Fibroblast of lung (primary cell): ENCODE data around the gene CDH6. TPM values are rescaled to one million over a fixed set of nuclear protein-coding genes. Genes with fewer than 3 reads are reported as not detected.
A peak's percentile ranks its signal among the peaks of the same experiment; 100 is the strongest.

Experiments
- DNase-seq, 2 donors: peaks; one replicate each; pipeline versions ENCODE4 v3.0.0 to v3.0.0-alpha.2; 2010; ENCODE audit warnings: low read depth in 2 of 2
- H2AFZ ChIP-seq: 2 replicates; pipeline ENCODE4 v1.5.1; 2012; ENCODE audit warnings: low read length, control low read depth, inconsistent platforms
- H3K27ac ChIP-seq: 2 replicates; pipeline ENCODE4 v1.5.1; 2011; ENCODE audit warnings: low read length, control low read depth; ENCODE audit not compliant: insufficient read depth
- H3K27me3 ChIP-seq: 2 replicates; pipeline ENCODE4 v1.5.1; 2011; ENCODE audit warnings: mild to moderate bottlenecking, low read length; ENCODE audit not compliant: control insufficient read depth, insufficient read depth
- H3K36me3 ChIP-seq: 2 replicates; pipeline ENCODE4 v1.5.1; 2011; ENCODE audit warnings: low read length; ENCODE audit not compliant: control insufficient read depth, insufficient read depth
- H3K4me1 ChIP-seq: 2 replicates; pipeline ENCODE4 v1.5.1; 2011; ENCODE audit warnings: low read length; ENCODE audit not compliant: control insufficient read depth, insufficient read depth; ENCODE audit errors: extremely low read depth
- H3K4me2 ChIP-seq: 2 replicates; pipeline ENCODE4 v1.5.1; 2011; ENCODE audit warnings: low read length, control low read depth; ENCODE audit not compliant: insufficient read depth; ENCODE audit errors: extremely low read depth
- H3K4me3 ChIP-seq, 4 experiments: fragments of 200-600 bp in 1 of 4; sonication (generic) in 1 of 4; replicated peaks in 1 of 4; 2 replicates each; pipeline ENCODE4 v1.5.1; 2011 to 2016; ENCODE audit warnings: low read length in 4 of 4, low read depth in 3 of 4, mild to moderate bottlenecking in 3 of 4, control low read depth in 2 of 4, inconsistent platforms in 1 of 4, mixed read lengths in 1 of 4; ENCODE audit not compliant: insufficient read depth in 1 of 4; ENCODE audit errors: control extremely low read depth in 1 of 4
- H3K79me2 ChIP-seq: 2 replicates; pipeline ENCODE4 v1.5.1; 2012; ENCODE audit warnings: mild to moderate bottlenecking, low read length, inconsistent platforms; ENCODE audit not compliant: control insufficient read depth, insufficient read depth
- H3K9ac ChIP-seq: 2 replicates; pipeline ENCODE4 v1.5.1; 2011; ENCODE audit warnings: mild to moderate bottlenecking, low read length, control low read depth; ENCODE audit not compliant: insufficient read depth
- H3K9me3 ChIP-seq: 2 replicates; pipeline ENCODE4 v1.5.1; 2012; ENCODE audit warnings: low read depth, low read length; ENCODE audit not compliant: control insufficient read depth, insufficient read depth
- H4K20me1 ChIP-seq: 2 replicates; pipeline ENCODE4 v1.5.1; 2011; ENCODE audit warnings: low read length; ENCODE audit not compliant: control insufficient read depth, insufficient read depth; ENCODE audit errors: extremely low read depth
- EZH2 ChIP-seq: IDR thresholded peaks from 2 replicates; pipeline ENCODE4 v1.5.1; 2012; ENCODE audit warnings: low read length, control low read depth, mild to moderate bottlenecking; ENCODE audit errors: missing control alignments
- polyA plus RNA-seq, 2 donors: library from polyadenylated mRNA; depleted of rRNA in 1 of 2; stranded (reverse) in 1 of 2; unstranded in 1 of 2; fragments of >200 nt; gene quantifications; 2 replicates each; pipeline ENCODE4 v1.2.1, GENCODE V29; 2011 to 2012; ENCODE audit warnings: missing spikeins in 1 of 2
- total RNA-seq: library from RNA; depleted of rRNA; stranded (reverse); fragments of >200 nt; gene quantifications from 2 replicates; pipeline ENCODE4 v1.2.1, GENCODE V29; 2014
- TF ChIP-seq, protein P1 (sequence below), 2 donors: IDR thresholded peaks in 1 of 2; conservative IDR thresholded peaks in 1 of 2; 1 replicate in 1 of 2; 2 replicates in 1 of 2; pipeline ENCODE4 v1.5.1; 2011 to 2012; ENCODE audit warnings: low read length in 2 of 2, control low read depth in 1 of 2, inconsistent platforms in 1 of 2, low read depth in 1 of 2, mild to moderate bottlenecking in 1 of 2

CDH6 gene
- total and polyA plus RNA-seq, 2 donors (not counting 1 experiment from before 2014, with no cell fraction given), result 10.4 to 18.8 TPM

DNA sequence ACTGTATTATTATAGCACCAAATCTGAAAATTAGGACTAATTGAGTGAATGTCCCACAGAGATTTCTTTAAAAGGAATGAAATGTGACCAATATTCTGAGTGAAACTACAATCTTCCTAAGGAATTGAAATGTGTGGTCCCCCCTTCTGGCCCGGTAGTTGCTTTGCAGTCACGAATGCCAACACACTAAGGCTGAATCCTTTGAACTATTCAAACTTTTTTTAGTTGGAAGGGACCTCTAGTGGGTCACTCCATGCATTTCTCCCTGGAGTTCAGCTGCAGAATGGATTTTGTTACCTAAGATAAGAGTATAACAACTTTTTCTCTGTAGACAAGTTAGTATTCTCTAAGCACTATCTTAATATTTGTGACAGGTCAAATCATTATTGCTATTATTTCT lies 2.8 kb downstream of the CDH6 start:
- Histone ChIP-seq H2AFZ (no peak overlapping the region), H3K36me3 (no peaks in the 10 kb centered on the region), H3K4me3 (peak overlapping the region in 1 of 4 experiments; percentile 60), H3K27ac (no peak overlapping the region), H3K4me1 (no peaks in the 10 kb centered on the region), H3K79me2 (peaks cover 4% of the 10 kb centered on the region), H3K9me3 (no peaks in the 10 kb centered on the region), H3K27me3 (no peaks in the 10 kb centered on the region), H4K20me1 (no peaks in the 10 kb centered on the region), H3K9ac (no peak overlapping the region), H3K4me2 (no peak overlapping the region)
- DNase-seq, result peak; percentile 2 to 65
- no peak for TF ChIP-seq EZH2
- TF ChIP-seq, protein P1, sequence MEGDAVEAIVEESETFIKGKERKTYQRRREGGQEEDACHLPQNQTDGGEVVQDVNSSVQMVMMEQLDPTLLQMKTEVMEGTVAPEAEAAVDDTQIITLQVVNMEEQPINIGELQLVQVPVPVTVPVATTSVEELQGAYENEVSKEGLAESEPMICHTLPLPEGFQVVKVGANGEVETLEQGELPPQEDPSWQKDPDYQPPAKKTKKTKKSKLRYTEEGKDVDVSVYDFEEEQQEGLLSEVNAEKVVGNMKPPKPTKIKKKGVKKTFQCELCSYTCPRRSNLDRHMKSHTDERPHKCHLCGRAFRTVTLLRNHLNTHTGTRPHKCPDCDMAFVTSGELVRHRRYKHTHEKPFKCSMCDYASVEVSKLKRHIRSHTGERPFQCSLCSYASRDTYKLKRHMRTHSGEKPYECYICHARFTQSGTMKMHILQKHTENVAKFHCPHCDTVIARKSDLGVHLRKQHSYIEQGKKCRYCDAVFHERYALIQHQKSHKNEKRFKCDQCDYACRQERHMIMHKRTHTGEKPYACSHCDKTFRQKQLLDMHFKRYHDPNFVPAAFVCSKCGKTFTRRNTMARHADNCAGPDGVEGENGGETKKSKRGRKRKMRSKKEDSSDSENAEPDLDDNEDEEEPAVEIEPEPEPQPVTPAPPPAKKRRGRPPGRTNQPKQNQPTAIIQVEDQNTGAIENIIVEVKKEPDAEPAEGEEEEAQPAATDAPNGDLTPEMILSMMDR (conservative IDR thresholded peaks at IDR 0.05 in 1 of 2, IDR thresholded peaks at IDR 0.05 in 1 of 2; ENCODE audit: low read depth in 1 of 2, low read length in 2 of 2), result peak; percentile 14 to 39

DNA sequence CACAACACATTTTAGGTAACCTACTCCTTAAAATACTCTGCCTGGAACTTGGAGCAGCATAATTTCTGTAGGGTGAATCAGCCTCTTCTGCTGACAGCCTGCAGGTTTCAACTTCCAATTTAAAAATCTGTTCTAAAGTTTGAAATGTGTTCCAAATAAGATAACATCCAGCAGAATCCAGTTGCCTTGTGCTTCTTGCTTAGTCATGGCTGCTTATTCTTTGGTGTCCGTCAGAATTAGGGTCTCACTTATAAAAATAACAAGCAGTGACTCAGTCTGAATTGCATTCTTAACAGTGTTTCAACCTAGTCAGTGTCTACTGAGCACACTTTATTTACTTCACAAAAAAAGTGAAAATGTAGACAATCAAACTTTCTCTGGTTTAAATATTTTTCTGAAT lies 3.7 kb downstream of the CDH6 start:
- Histone ChIP-seq H3K79me2 (peaks cover 4% of the 10 kb centered on the region), H3K4me2 (peak overlapping the region; percentile 38), H3K4me1 (no peaks in the 10 kb centered on the region), H3K9me3 (no peaks in the 10 kb centered on the region), H3K27me3 (no peaks in the 10 kb centered on the region), H2AFZ (no peak overlapping the region), H3K27ac (no peak overlapping the region), H4K20me1 (no peaks in the 10 kb centered on the region), H3K4me3 (peak overlapping the region in 1 of 4 experiments; percentile 2), H3K9ac (no peak overlapping the region), H3K36me3 (no peaks in the 10 kb centered on the region)
- TF ChIP-seq, protein P1 (conservative IDR thresholded peaks at IDR 0.05 in 1 of 2, IDR thresholded peaks at IDR 0.05 in 1 of 2; ENCODE audit: low read depth in 1 of 2, low read length in 2 of 2), result no peak
- TF ChIP-seq EZH2, result no peak
- DNase-seq, result peak; percentile 18 to 91

DNA sequence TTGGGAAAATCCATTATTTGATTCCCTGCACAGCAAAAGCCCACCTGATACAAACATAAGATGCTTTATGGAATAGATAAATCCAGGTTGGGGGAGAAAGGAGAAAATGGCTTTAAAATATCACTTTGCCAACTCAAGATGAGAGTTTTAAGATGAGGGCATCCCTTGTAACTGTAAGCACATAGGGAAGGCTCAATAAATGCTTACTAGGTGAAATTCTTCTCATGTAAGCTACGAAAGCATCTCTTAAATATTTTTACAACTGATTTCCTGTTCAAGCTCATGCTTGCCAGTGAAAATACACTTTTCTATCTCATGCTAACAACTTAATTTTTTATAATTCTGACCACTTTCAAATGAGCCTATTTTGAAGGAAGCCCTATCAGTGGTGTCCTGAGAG lies 11.5 kb downstream of the CDH6 start:
- H3K4me2 ChIP-seq, result no peak overlapping the region
- H3K9me3 ChIP-seq, result no peaks in the 10 kb centered on the region
- H3K4me1 ChIP-seq, result no peaks in the 10 kb centered on the region
- TF ChIP-seq EZH2, result no peak
- TF ChIP-seq, protein P1 (conservative IDR thresholded peaks at IDR 0.05 in 1 of 2, IDR thresholded peaks at IDR 0.05 in 1 of 2; ENCODE audit: low read depth in 1 of 2, low read length in 2 of 2), result no peak
- no peaks in the 10 kb centered on the region for H3K36me3 ChIP-seq
- H3K27ac ChIP-seq, result no peak overlapping the region
- H2AFZ ChIP-seq, result no peak overlapping the region
- no peak overlapping the region for H3K9ac ChIP-seq
- H3K27me3 ChIP-seq, result no peaks in the 10 kb centered on the region
- H4K20me1 ChIP-seq, result no peaks in the 10 kb centered on the region
- no peak for DNase-seq
- no peak overlapping the region for H3K4me3 ChIP-seq
- no peaks in the 10 kb centered on the region for H3K79me2 ChIP-seq
